Breast epithelium (tissue), 4 donors: Measurements from ENCODE around the gene HLA-DPA1. TPM values are rescaled to one million over a fixed set of nuclear protein-coding genes. Genes with fewer than 3 reads are reported as not detected.
A peak's percentile ranks its signal among the peaks of the same experiment; 100 is the strongest.

ENCODE experiments used
- DNase-seq, 2 donors: peaks; one replicate each; pipeline ENCODE4 v3.0.0-alpha.2; 2019; ENCODE audit warnings: low spot score in 2 of 2
- H3K27ac ChIP-seq, 2 donors: fragments of 200-600 bp; sonication (generic) in 1 of 2; one replicate each; pipeline ENCODE4 v1.5.1; 2016 to 2019; ENCODE audit warnings: mild to moderate bottlenecking in 1 of 2
- H3K27me3 ChIP-seq, 2 donors: fragments of 200-600 bp; sonication (generic) in 1 of 2; one replicate each; pipeline versions ENCODE4 v1.5.1 to v1.6.0; 2017 to 2019; ENCODE audit warnings: control low read depth in 1 of 2, mild to moderate bottlenecking in 1 of 2
- H3K36me3 ChIP-seq: fragments of 200-600 bp; one replicate; pipeline ENCODE4 v1.5.1; 2019
- H3K4me1 ChIP-seq, 2 donors: fragments of 200-600 bp; sonication (generic); one replicate each; pipeline ENCODE4 v1.5.1; 2016 to 2019; ENCODE audit warnings: control low read depth in 1 of 2
- H3K4me3 ChIP-seq, 3 donors: fragments of 200-600 bp; sonication (generic); 1 replicate in 2 of 3; 2 replicates in 1 of 3; pipeline ENCODE4 v1.5.1; 2016 to 2019; ENCODE audit warnings: mild to moderate bottlenecking in 3 of 3, moderate library complexity in 2 of 3
- H3K9me3 ChIP-seq, 2 donors: fragments of 200-600 bp; sonication (generic) in 1 of 2; one replicate each; pipeline ENCODE4 v1.5.1; 2016 to 2019; ENCODE audit warnings: control low read depth in 1 of 2
- POLR2A ChIP-seq: fragments of 450-650 bp; IDR thresholded peaks from one replicate; pipeline ENCODE4 v1.6.1; 2016; ENCODE audit warnings: antibody characterized with exemption, mild to moderate bottlenecking, moderate library complexity
- POLR2AphosphoS5 ChIP-seq, 3 donors: sonication (generic); formaldehyde crosslinking; IDR thresholded peaks; one replicate each; pipeline ENCODE4 v1.6.1; 2017; ENCODE audit warnings: antibody characterized with exemption in 3 of 3
- intact Hi-C: fragments of 100-400 bp; cut with DNase I; formaldehyde crosslinking; loops from one replicate; pipeline ENCODE4 v1.15.1; 2023; ENCODE audit warnings: low total_unique reads
- total RNA-seq, 3 donors: library from RNA; depleted of rRNA; stranded (reverse); fragments of >200 nt; gene quantifications; one replicate each; pipeline ENCODE4 v1.1.0, GENCODE V29; 2016
- TF ChIP-seq, protein P1 (sequence below), 3 donors: fragments of 450-650 bp; IDR thresholded peaks; one replicate each; pipeline ENCODE4 v1.5.1; 2016 to 2017; ENCODE audit warnings: antibody characterized with exemption in 3 of 3, mild to moderate bottlenecking in 3 of 3, moderate library complexity in 3 of 3

The HLA-DPA1 gene
- total RNA-seq, 3 donors from 2014 or later: 51.8 to 116 (median 75.4) TPM

DNA sequence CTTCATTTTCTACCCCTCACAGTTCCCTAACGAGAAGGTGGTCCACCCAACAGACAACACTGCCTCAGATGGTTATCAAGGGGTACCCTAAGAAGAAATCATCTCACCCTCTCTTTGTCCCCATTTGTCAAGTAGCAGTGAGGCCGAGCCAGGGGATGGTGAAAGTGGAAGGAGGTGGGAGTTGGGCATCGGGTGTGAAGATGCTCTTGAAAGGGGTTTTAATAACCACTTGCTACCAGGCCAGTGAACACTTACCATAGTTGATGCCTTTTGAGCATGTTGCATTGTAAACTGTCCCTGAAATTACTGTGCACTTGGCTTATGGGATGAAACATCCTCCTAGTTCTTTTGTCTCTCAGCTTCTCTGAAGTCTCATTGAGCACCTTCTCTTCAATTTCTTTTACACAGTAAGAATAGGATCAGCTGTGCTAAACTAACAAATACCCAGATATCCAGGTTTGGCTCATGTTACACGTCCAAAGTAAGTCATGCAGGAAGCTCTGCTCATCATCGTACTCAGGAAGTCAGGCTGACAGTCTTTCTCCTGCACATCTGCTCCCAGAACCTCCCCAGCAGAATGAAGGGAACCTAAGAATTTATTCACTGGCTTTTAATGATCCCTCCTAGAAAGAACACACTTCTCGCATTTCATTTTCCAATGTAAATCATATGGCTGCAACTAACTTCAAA is 15.6 kb upstream of the HLA-DPA1 start:
- no peak overlapping the region for H3K4me3 ChIP-seq
- H3K9me3 ChIP-seq: no peaks in the 10 kb centered on the region
- no peaks in the 10 kb centered on the region for H3K27me3 ChIP-seq
- no peaks in the 10 kb centered on the region for H3K4me1 ChIP-seq
- no peak for TF ChIP-seq POLR2AphosphoS5 (IDR thresholded peaks at IDR 0.05)
- TF ChIP-seq POLR2A: no peak
- TF ChIP-seq, protein P1, sequence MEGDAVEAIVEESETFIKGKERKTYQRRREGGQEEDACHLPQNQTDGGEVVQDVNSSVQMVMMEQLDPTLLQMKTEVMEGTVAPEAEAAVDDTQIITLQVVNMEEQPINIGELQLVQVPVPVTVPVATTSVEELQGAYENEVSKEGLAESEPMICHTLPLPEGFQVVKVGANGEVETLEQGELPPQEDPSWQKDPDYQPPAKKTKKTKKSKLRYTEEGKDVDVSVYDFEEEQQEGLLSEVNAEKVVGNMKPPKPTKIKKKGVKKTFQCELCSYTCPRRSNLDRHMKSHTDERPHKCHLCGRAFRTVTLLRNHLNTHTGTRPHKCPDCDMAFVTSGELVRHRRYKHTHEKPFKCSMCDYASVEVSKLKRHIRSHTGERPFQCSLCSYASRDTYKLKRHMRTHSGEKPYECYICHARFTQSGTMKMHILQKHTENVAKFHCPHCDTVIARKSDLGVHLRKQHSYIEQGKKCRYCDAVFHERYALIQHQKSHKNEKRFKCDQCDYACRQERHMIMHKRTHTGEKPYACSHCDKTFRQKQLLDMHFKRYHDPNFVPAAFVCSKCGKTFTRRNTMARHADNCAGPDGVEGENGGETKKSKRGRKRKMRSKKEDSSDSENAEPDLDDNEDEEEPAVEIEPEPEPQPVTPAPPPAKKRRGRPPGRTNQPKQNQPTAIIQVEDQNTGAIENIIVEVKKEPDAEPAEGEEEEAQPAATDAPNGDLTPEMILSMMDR (IDR thresholded peaks at IDR 0.05): no peak
- H3K36me3 ChIP-seq: no peaks in the 10 kb centered on the region
- intact Hi-C loops: loop anchor here (10.0 kb wide), 1 partner anchor 74 kb away; no protein-coding TSS in a partner anchor
- no peak for DNase-seq
- H3K27ac ChIP-seq: no peak overlapping the region

DNA sequence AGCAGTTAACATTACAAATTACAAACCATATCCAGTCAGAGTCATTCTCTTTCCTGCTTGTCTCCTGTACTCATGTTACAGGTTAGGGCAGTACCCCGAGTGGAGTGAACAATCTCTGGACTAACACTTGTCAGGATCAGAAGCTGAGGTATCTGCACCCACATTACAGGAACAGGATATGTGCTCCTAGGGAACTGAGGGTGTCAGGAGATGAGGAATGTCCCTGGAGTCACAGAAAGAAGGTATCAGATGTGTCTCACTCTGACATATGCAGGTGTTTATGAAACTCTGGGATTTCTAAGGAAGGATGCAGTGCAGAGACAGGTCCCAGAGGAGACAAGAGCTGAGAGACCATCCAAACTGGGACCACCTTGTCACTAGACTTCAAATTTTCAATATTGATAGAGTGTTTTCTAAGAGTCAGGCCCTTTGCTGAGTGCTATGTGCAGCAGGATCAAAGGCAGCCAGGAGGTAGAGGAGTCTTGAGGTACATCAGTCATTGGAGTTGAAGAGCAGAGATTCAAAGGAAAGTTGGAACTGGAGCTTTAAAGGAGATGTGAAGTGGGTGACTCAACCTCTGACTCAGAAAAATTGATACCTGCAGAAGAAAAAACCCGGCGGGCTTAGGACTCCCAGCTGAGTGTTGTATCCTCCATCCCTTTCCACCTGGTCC is 14.9 kb upstream of the HLA-DPA1 start:
- Histone ChIP-seq H3K9me3 (no peaks in the 10 kb centered on the region), H3K4me3 (no peak overlapping the region), H3K27me3 (no peaks in the 10 kb centered on the region), H3K27ac (no peak overlapping the region), H3K36me3 (no peaks in the 10 kb centered on the region), H3K4me1 (no peaks in the 10 kb centered on the region)
- no peak for DNase-seq
- intact Hi-C loops: loop anchor here (10.0 kb wide), 1 partner anchor 74 kb away; no protein-coding TSS in a partner anchor
- TF ChIP-seq, protein P1 (IDR thresholded peaks at IDR 0.05): no peak
- TF ChIP-seq POLR2A (no peak), POLR2AphosphoS5 (IDR thresholded peaks at IDR 0.05) (no peak)

DNA sequence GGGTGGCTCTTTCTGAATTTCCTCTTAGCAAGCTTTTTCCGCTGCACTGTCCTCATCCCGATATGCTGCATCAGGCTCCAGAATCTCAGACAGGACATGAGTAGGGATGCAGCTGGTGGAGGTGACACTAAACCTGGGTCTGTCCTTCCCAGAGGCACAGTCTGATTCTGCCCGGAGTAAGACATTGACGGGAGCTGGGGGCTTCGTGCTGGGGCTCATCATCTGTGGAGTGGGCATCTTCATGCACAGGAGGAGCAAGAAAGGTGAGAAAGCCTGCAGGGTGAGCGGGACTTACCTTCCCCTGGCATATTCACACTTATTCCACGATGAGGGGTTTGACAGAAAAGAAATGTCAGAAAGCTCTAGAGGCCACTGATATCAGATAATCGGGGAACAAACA is 12.2 kb upstream of the HLA-DPA1 start:
- intact Hi-C loops: loop anchor here (10.0 kb wide), 1 partner anchor 71 kb away; no protein-coding TSS in a partner anchor

DNA sequence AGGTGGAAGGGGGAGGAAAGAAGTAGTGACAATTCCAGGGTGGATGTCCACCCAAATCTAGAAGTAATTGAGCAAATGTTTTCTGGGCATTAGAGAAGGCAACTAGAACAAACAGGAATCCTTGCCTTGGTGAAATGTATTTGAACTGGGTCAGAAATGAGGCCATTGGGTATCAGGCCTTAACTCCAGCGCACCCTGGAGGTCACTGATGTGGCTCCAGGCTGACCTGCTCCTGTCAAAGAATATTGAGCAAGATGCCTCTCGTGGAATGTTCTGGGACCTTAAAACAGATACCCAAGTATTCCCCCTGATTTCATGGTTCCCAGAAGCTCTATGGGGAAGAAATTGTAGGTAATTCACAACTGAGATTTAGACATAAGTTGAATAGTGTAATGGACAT is 9.3 kb upstream of the HLA-DPA1 start:
- no peaks in the 10 kb centered on the region for H3K9me3 ChIP-seq
- TF ChIP-seq POLR2A: no peak
- TF ChIP-seq, protein P1 (IDR thresholded peaks at IDR 0.05): peak in 2 of 3 donors; percentile 59 to 79
- no peaks in the 10 kb centered on the region for H3K4me1 ChIP-seq
- H3K36me3 ChIP-seq: no peaks in the 10 kb centered on the region
- H3K27me3 ChIP-seq: no peaks in the 10 kb centered on the region
- intact Hi-C loops: loop anchor here (10.0 kb wide), 1 partner anchor 68 kb away; no protein-coding TSS in a partner anchor
- DNase-seq: no peak
- peak overlapping the region in 1 of 2 donors; percentile 11 for H3K27ac ChIP-seq
- no peak overlapping the region for H3K4me3 ChIP-seq

More for the DNA sequence above, 12.2 kb upstream of the HLA-DPA1 start:
- no peak for DNase-seq
- no peak overlapping the region for H3K27ac ChIP-seq
- no peaks in the 10 kb centered on the region for H3K4me1 ChIP-seq
- H3K36me3 ChIP-seq: no peaks in the 10 kb centered on the region
- no peaks in the 10 kb centered on the region for H3K9me3 ChIP-seq
- H3K4me3 ChIP-seq: no peak overlapping the region
- no peak for TF ChIP-seq POLR2A
- TF ChIP-seq, protein P1 (IDR thresholded peaks at IDR 0.05): no peak
- no peak for TF ChIP-seq POLR2AphosphoS5 (IDR thresholded peaks at IDR 0.05)
- no peaks in the 10 kb centered on the region for H3K27me3 ChIP-seq
